G401.6 (cell line): Measurements from ENCODE around the gene ZBTB8OS.

Experiments
- FAIRE-seq: peaks from 2 replicates; lab custom pipeline; 2012; peaks lifted over from hg19 to GRCh38; lab: Jason Lieb, UNC

The ZBTB8OS gene

GRCh38 chr1:32606565-32607371 lies 43.6 kb downstream of the ZBTB8OS start:
- FAIRE-seq: no peak

DNA sequence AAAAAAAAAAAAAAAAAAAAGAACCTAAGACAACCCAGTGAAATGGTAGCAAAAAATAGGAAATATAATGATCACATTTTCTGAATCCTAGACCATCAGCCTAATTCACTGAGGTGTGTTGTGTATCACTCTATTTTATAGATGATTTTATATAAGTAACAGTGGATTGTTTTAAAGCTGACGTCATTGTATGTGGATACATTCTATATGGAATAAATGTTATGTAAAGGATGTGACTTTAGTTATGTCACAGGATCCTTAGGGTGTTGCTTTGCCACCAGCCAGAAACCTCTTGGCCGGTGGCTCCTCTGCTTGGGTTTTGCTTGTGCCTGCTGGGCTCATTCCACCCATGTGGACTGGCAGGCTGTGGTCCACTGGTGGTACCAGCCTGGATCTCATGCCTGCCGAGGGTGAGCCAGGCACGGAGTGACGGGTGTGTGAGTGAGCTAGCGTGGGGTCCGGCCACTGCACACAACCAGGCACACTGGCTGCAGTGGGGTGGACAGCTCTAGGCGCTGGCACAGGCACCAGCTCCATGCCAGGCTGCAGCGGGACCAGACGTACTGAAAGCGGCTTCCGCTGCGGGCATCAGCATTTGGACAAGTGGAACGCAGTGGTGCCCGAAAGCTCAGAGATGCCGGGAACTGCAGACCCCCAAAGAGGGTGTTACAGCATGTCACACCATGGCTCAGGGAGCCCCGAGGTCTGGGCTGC lies 44.5 kb downstream of the ZBTB8OS start:
- peak; percentile 59 for FAIRE-seq

DNA sequence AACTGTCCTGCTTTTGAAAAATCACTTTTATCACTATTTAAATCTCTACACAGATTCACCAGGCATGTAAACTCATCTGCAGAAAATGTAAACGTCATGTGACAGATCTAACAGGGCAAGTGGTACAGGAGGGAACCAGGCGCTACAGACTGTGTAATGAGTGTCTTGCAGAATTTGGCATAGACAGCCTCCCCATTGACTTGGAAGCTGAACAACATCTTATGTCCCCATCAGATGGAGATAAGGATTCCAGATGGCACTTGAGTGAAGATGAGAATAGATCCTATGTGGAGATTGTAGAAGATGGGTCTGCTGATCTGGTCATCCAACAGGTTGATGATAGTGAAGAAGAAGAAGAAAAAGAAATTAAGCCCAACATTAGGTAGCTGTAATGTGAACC lies 50.3 kb downstream of the ZBTB8OS start:
- no peak for FAIRE-seq

DNA sequence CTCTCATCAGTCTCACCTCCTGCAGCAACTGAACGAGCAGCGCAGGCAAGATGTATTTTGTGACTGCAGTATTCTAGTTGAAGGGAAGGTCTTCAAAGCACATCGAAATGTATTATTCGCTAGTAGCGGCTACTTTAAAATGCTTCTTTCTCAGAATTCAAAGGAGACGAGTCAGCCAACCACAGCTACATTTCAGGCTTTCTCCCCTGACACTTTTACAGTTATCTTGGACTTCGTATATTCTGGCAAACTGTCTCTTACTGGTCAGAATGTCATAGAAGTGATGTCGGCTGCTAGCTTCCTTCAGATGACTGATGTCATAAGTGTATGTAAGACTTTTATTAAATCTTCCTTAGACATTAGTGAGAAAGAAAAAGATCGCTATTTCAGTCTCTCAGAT lies 57.4 kb downstream of the ZBTB8OS start:
- no peak for FAIRE-seq

DNA sequence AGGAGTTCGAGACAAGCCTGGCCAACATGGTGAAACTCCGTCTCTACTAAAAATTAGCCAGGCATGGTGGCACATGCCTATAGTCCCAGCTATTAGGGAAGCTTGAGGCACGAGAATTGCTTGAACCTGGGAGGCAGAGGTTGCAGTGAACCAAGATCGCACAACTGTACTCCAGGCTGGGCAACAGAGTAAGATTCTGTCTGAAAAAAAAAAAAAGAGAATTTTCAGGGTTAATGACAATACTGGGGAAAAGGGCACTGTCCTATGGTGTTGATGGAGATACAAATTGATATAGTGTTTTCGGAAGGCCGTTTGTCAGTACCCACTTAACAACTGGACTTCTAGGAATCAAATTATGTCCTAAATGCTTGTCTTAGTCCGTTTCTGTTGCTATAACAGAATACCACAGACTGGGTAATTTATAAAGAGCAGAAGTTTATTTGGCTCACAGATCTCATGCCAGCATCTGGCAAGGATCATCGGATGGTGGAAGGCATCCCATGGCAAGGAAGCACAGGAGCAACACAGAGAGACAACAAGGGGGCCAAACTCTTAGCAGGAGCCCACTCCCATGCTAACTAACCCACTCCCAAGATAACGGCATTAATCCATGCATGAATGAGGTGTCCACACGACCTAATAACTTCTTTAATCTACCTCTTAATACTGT lies 69.9 kb downstream of the ZBTB8OS start:
- no peak for FAIRE-seq
